Hematopoietic multipotent progenitor cell treated with erythropoietin and hydrocortisone succinate and interleukin-3 and kit ligand, for 6 days (in vitro differentiated cells): ENCODE measurements around the gene NAV1.
"Not testable (repeated sequence)": the region's sequence is repeated elsewhere in the genome, so short reads cannot be mapped to it uniquely, and the experiment has no call there.

Experiments used
- DNase-seq: peaks from one replicate; pipeline ENCODE4 v3.0.0-alpha.2; 2015

Gene NAV1

DNA sequence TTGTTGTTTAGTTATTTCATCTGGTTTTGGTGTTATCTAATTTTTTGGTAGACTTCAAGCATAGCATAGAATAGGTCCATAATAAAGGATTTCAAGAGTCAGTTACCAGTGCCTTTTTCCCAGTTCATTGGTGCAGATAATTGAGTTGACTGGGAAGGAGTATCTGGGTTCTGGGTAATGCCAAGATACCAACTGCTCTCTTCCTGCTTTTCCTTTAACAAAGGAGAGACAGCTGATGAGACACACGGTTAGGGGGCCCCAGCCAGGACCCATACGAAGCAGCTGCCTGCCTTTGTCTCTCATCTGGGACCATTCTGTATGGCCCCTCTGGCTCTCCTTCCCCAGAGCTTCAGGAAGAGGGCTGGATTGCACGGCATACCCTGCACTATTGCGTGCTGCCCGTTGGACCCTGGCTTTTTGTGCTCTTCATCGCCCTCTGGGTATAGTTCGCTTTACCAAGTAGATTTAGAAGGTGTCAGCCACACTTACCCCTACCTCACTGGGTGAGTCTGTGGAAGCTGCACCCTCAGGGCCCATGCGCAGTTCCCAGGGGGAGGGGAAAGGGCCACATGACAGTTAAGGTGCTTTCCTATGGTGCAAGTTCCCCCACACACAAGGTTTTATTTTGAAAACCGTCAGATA lies 7.0 kb downstream of the NAV1 start:
- peak; percentile 64 for DNase-seq

DNA sequence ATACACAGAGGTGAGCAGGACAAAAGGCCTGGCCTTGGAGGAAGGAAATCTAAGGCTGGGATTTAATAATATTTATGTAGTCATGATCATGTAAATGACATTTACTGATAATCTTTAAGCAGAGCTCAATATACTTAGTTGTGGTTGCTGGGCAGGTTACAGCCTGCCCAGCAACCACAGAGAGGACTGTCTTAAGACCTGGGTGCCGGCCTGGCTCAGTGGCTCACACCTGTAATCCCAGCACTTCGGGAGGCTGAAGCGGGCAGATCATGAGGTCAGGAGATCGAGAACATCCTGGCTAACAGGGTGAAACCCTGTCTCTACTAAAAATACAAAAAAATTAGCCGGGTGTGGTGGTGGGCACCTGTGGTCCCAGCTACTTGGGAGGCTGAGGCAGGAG lies 10.6 kb downstream of the NAV1 start:
- not testable (repeated sequence) for DNase-seq

DNA sequence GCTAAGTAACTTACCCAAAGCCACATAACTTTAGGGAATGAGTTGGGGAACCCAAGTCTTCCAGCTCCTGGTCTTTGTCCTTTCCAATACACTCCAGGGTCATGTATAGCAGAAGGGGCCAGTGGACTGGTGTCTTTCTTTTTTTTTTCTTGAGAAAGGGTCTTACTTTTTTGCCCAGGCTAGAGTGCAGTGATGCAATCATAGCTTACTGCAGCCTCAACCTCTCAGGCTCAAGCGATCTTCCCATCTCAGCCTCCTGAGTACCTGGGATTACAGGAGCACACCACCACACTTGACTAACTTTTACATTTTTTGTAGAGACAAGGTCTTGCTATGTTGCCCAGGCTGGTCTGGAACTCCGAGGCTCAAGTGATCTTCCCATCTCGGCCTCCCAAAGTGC lies 12.2 kb downstream of the NAV1 start:
- DNase-seq: no peak

DNA sequence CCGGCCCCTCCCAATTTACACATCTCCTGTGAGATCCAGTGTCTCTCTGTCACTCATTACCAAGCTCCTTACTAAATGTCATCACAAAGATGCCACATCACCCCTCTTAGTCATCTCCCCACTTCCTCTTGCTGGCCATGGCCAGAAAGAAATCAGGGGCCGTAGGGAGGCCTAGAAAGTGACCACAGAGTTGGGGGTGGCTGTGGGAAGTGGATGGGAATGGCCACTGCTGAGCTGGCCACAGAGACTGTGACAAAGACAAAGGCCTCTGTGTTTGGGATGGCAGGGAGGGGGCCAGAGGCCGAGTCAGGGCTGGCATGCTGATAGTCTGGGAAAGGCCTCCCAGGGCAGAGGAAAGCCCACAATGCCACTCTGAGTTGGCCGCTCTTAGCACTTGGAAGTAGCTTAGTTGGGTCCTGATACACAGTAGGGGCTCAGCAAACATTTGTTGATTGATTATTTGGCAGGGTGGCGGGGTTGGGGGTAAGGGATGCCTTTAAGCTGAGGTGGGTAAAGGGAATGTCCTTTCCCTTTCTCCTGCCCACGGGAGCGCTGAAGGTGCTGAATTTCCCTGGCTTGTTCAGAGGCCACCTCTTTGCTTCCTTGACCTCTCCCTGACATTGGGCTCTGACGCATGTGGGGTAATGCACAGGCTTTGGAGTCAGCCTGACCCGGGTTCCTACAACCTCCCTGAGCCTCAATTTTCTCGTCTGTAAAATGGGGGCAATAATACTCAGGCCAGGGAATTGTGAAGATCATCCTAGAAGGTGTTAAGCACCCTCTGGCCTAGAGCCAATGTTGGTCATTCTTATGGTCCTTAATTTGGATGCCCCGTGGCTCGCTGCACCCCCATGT lies 13.2 kb downstream of the NAV1 start:
- DNase-seq: peak; percentile 53

DNA sequence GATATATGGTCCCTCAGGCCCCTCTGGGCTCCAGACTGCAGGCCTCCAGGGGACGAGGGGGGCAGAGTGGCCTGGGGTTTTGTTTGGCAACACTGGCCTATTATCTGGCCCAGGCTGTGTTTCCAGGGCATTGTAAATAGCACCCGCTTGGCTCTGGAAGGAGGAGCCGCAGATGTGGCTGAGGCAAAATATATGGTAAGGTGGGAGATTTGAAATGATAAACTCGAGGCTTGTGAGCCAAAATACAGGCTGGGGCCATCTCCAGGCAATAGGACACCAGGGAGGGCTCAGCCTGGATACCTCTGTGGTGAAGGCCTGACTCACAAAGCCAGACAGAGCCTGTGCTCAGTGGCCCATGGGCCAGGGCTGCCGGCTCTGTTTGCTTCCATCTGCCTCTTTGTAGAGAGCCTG lies 14.0 kb downstream of the NAV1 start:
- DNase-seq: no peak

DNA sequence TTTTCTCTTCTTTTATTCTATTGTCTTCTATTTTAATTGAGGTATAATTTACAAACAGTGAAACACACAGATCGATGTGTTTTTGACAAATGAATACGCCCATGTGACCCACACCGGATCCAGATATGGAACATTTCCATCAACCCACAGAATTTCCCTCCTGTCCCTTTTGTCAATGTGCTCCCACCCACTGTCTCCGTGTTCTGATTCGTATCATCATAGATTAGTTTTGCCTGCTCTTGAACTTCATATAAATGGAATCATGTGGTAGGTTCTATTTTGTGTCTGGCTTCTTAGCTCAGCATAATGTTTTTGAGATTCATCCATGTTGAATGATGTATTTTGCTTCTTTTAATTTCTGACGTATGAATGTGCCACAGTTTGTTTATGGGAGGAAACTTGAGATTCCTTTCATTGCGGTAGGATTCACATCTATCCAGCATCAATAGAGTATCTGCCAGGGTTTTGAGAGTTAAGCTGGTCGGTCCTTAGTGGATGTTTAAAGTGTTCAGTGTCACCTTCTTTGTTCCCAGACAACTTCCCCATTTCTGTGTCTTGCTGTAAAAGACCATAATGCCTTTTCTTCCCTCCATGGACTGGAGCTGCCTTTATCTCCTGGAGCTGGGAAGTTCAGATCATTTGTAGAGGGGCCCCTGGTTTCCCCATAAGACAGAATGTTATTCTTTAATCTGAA lies 14.7 kb downstream of the NAV1 start:
- no peak for DNase-seq

DNA sequence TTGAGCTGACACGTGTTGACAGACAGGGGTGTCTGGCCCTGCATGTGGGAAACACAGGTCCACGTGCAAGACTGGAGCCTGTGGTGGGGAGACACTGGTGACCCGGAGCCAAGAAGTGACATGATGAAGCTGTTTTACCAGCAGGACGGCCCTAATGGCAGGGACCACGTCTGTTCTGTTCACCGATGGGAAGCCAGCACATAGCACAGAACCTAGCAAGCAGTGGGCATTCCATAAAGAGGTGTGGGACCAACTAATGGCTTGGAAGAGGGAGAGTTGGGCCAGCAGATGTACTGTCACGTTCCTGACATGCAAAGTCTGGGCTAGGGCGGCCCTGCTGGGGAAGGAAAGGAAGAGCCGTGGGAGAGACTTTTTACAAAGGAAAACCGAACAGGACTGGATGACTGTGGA lies 15.3 kb downstream of the NAV1 start:
- no peak for DNase-seq

DNA sequence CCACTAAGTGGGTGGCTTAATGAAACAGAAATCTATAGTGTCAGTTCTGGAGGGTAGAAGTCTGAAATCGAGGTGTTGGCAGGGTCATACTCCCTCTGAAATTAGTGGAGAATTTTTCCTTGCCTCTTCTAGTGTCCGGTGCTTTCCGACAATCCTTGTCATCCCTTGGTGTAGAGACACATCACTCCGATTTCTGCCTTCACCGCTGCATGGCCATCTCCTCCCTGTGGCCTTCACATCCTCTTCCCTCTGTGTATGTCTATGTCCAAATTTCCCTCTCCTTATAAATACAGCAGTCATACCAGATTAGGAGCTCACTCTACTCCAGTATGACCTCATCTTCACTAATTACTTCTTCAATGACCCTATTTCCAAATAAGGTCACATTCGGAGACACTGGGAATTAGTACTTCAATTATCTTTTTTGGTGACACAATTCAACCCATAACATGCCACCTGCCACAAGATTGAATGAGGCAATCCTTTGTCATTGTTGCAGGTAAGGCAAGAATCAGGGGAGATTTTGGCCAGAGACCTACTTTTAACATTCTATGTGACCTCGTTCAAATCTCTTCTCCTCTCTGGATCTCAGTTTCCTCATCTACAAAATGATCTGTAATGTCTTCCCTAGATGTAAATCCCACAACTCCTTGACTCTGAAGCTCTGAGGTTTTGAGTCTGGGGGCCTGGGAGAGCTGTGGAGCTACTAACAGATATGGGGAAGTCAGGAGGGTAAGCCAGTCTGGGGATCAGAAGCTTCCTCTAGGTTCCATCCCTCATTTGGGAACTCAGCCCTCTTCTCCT lies 16.1 kb downstream of the NAV1 start:
- DNase-seq: no peak

DNA sequence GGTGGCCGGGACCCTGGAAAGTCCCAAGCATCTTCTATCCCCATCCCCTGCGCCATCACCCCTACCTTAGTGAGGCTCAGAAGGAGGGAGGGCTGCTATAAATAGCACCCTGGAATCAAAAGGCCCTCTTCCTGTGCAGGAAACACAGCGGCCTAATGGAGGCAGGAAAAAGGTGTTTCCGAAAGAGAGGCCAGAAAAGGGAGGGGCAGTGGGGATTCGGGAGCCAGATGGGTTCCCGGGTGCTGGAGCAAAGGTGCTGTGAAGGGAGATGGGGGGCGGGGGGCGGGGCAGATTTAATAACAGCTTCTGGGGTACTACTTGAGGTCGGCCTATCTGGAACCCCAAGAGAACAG lies 16.6 kb downstream of the NAV1 start:
- no peak for DNase-seq

DNA sequence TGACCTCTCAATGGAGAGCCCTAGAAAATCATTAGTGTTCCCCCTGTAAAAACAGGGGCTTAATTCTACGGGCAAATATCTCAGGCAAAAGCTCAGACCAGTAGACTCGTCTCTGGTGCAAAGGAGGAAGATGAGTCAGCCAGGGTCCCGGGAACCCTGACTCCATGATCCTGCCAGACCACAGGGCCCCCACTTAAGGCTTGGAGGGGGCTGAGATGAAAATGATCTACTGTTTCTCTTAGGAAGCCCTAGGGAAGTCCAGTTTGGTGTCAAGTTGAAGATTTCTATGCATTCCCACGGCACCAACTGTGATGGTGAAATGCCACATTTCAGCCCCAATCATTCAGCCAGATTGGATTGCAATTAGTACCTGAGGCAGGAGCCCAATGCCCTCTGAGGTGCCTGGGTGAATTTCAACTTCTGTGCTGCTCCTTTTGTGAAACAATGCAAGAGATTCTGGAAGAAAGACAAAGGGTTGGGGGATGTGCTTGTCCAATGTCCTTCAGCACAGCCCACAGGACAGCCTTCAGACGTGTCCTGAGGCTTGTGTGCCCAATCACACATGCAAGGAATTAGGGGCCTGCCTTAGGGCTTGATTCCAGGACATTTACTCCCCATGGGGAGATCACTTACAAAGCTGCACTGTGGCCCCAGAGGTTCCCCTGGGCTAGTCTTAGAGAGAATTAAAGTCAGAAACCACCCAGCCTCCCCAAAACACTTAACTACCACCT lies 18.1 kb downstream of the NAV1 start:
- DNase-seq: no peak

DNA sequence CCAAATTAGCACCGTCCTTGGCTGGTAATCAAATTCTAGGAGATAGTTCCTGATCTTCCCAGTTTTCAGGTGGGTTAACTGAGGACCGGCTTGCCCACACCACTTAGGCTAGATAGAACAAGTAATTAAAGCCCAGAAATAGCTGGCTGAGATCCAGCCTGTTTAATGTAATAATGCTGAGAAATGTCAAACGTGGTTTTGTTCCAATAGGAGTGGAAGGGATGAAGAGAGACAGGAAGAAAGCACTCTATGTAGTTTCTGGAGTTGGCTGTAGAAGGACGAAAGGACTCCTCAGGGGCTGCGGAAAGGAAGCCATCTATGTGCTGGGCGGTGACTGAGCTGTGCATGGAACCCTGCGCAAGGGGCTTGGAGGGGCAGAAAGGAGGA lies 18.6 kb downstream of the NAV1 start:
- DNase-seq: no peak

DNA sequence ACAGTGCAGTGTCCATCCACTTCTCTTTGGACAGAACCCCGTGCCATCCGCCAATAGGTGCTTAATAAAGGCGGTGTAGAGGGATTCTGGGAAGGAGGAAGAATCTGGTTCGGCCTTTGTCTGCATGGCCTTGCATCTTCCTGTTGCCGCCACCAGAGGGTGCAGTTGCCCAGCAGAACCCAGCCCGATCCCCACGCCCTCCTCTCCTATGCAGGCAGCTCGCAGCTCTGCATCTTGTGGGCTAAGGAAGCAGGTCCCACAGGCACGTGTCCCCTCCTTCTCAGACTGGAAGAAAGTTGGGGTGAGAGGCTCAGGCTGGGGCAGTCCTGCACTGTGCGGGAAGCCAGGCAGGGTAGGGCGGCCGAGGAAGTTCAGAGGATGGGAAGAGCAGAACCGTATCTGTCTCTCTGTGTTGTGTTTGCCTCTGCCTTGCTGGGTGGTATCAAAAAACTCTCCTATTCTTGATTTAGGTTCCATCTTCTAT lies 20.8 kb downstream of the NAV1 start:
- DNase-seq: peak; percentile 89

DNA sequence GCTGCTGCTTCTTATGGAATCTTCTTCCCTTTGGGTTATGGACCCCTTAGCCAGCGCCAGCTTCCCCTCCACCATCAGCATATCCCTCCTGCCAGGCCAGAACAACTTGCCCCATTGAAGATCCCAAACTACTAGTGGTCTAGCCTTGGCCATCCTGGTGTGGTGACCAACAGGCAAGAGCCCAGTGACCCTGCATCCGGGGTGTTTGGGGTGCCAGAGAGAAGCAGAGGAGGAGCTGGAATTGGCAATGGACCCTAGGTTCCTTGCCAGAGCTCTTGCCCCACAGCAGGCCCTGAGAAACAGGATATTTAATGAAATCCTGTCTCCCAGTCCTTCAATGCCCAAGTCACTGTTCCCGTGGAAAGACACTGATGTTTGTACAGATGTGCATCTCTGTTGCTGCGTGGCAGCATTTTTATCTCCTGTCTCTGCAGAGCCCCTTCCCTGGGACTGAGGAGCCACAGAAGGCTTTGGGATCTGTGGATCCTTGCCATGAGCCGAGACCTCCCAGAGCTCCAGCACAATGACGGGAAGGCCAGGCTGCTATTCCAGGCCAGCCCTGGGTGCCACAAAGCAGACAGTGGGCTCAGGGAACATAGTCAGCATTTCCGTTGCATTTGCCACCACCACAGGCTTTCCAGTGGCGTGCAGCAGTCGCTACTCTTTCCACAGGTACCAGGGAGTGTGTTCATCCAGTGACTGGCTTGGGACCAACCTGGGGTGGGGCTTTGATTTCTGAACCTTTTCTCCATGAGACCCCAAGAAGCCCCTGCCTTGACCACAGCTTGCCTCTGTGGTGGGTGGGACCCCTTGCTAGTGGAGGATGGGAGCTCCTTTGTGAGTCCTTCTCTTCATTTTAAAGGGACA lies 21.6 kb downstream of the NAV1 start:
- DNase-seq: no peak

DNA sequence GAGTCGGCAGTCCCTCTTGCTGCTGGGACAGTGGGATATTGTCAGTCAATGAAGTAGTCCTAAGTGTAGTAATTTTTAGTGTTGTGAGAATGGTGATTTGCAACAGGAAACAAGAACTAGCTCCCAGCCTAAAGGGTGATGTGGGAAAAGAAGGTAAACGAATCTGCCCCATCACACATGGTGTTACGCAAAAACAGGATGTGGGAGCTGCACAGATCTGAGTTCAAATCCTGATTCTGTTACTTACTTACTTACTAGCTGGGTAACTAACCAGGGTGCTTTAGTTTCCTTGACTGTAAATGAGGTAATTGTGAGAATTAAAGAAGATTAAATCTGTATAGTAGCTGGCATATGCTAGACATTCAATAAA lies 22.3 kb downstream of the NAV1 start:
- no peak for DNase-seq

DNA sequence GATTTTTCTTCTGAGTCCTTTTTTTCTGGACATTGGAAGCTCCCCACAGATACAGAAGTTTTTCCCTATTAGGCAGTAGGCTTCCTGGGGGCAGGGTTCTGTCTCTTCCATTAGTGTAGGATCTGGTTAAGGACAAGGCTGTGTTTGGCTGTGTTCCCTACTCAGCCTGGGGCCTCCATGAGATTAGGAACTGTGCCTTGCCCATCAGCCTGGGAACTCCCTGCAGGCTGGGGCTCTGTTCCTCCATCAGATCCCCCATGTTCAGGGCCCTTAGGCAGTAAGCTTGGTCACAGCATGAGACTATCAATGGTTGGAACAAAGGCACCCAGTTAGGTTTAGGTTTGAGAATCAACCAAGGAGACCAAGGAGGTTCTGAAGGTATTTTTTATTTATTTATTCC lies 22.7 kb downstream of the NAV1 start:
- no peak for DNase-seq

DNA sequence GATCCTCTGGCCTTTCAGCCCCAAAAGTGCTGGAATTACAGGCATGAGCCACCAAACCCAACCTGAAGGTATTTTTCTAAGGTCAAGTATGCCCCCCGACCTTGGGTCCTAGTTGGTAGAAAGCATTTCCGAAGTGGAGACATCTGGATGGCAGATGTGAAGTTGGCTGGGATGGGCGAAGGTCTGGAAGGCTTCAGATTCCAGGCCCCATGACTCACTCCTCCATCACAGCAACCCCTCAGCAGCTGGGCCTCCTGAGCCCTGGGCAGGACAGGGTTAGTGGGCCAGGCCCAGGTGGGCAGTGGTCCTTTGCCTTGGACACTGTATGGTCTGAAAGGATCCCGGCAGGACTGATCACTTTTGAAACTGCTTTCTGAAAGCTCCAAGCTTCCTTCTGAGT lies 23.3 kb downstream of the NAV1 start:
- DNase-seq: no peak

DNA sequence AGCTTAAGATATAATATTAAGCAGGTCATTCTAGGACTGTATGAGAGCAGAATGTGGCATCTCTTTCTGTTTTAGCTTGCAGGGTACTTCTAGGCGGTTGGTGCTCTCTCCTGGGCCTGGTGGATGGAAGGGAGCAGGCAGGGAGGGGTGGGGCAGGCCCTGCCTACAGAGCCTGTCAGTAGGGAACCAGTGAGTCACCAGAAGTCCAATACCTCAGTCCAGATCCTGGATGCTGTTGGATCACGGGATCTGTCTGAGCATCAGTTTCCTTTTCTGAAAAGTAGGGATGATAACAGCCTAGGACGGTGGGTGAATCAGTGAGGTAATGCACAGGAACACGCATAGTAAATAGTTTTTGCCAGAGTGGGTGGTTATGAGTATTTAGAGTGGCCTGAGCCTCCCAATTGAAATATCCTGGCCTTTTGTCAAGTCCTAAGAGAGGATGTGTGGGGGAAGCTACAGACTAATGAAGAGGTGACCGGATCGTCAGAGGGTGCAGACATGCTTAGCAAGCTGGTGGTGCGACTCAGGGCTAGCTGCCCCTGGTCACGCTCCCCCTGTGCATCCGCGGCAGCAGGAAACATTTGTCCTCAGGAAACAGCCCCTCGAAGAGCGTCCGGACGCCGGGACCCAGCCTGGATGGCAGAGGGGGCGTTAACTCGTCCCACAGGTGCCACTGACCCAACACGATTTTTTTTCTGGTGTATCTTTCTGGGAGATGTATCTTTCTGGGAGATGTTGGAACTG lies 23.9 kb downstream of the NAV1 start:
- no peak for DNase-seq

DNA sequence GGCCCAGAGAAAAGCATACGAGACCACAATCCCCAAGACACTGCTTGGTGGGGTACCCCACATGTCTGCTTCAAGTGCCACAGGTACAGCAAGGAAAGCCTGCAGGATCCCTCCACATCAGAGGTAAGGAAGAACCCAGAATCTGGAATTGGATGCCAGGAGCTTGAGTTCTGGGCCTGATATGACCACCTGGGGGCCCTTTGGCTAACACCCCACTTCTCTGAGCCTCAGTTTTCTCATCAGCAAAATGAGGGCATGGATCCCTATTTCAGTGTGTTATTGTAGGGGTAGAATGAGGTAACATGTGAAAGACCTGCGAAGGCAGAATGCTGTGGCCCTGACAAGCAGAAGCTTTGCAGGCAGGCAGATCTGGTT lies 24.5 kb downstream of the NAV1 start:
- DNase-seq: no peak

DNA sequence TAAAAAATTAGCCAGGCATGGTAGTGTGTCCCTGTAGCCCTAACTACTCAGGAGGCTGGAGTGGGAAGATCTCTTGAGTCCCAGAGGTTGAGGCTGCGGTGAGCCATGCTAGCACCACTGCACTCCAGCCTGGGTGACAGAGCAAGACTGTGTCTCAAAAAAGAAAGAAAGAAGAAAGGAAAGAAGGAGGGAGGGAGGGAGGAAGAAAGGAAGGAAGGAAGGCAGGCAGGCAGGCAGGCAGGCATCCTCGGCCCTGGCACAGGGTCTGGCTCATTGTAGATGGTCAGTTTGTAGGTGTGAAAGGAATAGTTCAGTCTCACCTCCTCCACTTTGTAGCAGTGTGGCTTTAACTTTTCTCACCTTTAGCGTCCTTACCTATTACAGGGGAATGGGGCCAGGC lies 25.0 kb downstream of the NAV1 start:
- DNase-seq: no peak

DNA sequence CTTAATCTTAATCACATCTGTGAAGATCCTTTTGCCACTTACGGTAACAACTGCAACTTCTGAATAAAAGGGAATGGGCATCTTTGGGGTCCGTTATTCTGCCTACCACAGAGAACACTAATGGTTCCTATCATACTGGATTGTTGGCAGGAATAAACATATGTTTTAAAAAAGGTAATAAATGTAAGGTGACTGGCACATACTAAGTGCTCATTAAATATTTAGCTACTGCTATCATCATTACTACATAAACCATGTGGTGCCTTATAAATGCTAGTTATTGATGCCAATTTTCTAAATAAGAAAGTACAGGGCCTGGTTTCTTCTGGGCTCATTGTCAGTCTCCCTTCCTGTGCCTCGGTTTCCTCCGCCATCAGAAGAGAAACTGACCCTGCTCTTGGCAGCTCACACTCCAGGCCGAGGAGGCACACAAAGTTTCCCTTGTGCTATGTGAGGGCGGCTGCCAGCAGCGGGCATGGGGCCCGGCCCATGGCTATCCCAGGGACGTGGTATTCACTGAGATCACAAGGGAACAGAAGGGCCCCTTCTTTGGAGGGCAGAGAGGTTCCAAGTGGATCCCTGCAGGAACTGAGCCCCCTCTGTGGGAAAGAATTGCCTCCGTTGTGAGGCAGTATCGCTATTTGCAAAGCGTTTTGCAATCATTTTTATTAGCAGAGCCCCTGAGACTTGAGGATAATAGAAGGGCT lies 26.2 kb downstream of the NAV1 start:
- DNase-seq: no peak
